Ishikawa (cell line): ENCODE data around the gene STIM1.

Experiments
- CEBPB ChIP-seq: IDR thresholded peaks from 2 replicates; pipeline ENCODE4 v1.6.1; 2012
- CREB1 ChIP-seq: IDR thresholded peaks from 2 replicates; pipeline ENCODE4 v1.6.1; 2012; ENCODE audit warnings: low read depth
- EGR1 ChIP-seq: IDR thresholded peaks from 2 replicates; pipeline ENCODE4 v1.6.1; 2012
- EP300 ChIP-seq: IDR thresholded peaks from 2 replicates; pipeline ENCODE4 v1.6.1; 2012; ENCODE audit warnings: borderline replicate concordance
- FOXM1 ChIP-seq: IDR thresholded peaks from 2 replicates; pipeline ENCODE4 v1.6.1; 2012; ENCODE audit warnings: low read depth, borderline replicate concordance
- MAX ChIP-seq: IDR thresholded peaks from 2 replicates; pipeline ENCODE4 v1.6.1; 2012
- NFIC ChIP-seq: IDR thresholded peaks from 2 replicates; pipeline ENCODE4 v1.6.1; 2012
- RAD21 ChIP-seq: IDR thresholded peaks from 2 replicates; pipeline ENCODE4 v1.6.1; 2012; ENCODE audit warnings: low read depth
- REST ChIP-seq: IDR thresholded peaks from 2 replicates; pipeline ENCODE4 v1.6.1; 2012; ENCODE audit warnings: low read depth, mild to moderate bottlenecking
- TAF1 ChIP-seq: IDR thresholded peaks from 2 replicates; pipeline ENCODE4 v1.6.1; 2012; ENCODE audit warnings: low read depth, mild to moderate bottlenecking
- TCF12 ChIP-seq: IDR thresholded peaks from 2 replicates; pipeline ENCODE4 v1.6.1; 2012; ENCODE audit warnings: low read depth
- TEAD4 ChIP-seq: IDR thresholded peaks from 2 replicates; pipeline ENCODE4 v1.6.1; 2012
- USF1 ChIP-seq: IDR thresholded peaks from 2 replicates; pipeline ENCODE4 v1.6.1; 2012
- YY1 ChIP-seq: IDR thresholded peaks from 2 replicates; pipeline ENCODE4 v1.6.1; 2012; ENCODE audit warnings: low read depth
- ZBTB7A ChIP-seq: IDR thresholded peaks from 2 replicates; pipeline ENCODE4 v1.6.1; 2012; ENCODE audit warnings: low read depth

STIM1 gene

DNA sequence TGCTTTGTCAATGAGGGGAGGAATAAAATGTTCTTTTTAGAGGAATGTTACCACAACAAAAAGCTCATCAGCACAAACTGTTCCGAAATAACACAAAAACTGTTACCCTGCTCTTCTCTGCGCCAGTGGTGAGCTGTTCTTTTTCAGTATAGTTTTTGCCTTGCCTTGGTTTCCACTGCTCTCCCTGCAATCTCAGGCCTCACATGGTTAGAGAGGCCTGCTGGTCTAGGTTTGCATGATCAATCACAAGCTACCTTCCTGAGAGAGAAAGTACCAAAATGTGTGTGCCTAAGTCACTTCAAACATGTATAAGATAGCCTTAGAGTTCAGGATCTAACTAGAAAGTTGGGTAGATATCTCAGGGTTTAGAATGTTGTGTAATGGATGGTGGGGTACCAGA lies 114.6 kb downstream of the STIM1 start:
- TF ChIP-seq TEAD4 (no peak), CREB1 (no peak), RAD21 (no peak), CEBPB (no peak), YY1 (no peak), NFIC (no peak), MAX (no peak), ZBTB7A (no peak), USF1 (no peak), EGR1 (no peak)

DNA sequence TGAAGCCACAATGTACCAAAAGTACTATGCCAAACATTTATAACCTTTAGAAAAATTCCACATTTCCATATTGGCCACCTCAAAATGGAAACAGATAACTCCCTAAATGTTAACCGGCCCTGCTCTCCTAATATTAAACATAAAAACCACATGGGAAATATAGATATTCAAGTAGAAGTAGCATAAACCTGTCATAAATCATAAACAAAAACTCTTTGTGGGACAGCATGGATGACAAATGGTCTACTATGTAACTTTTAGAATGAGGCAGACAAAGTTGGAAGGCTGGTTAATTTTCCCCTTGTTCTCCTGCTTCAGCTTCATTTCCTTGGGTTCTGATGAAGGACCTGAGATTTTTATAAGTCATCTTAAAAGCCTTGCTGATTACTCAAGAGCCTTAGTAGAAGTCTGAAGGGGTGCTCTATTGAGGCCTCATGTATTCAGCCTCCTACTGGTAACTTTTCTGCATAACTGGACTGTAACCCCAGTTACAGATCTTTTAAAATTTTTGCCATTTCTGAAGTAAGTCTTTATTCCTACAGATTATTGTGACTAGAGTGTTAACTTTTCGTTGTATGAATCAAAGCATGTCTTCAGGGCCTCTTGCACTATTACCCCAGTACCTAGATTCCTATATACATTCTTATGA lies 116.4 kb downstream of the STIM1 start:
- no peak for TF ChIP-seq USF1
- TF ChIP-seq YY1, result no peak

GRCh38 chr11:3972431-3972830 lies 117.0 kb downstream of the STIM1 start:
- TF ChIP-seq FOXM1 (no peak), ZBTB7A (no peak), EP300 (no peak), NFIC (no peak), USF1 (no peak), TCF12 (no peak), TAF1 (no peak), CEBPB (no peak), REST (no peak), YY1 (no peak), MAX (no peak)

GRCh38 chr11:3977078-3977477 lies 121.6 kb downstream of the STIM1 start:
- TF ChIP-seq MAX (no peak), CEBPB (no peak), FOXM1 (no peak), TEAD4 (no peak), REST (no peak), TAF1 (no peak), USF1 (no peak), EP300 (no peak), EGR1 (no peak), ZBTB7A (no peak), YY1 (no peak), TCF12 (no peak), NFIC (no peak), RAD21 (no peak)

DNA sequence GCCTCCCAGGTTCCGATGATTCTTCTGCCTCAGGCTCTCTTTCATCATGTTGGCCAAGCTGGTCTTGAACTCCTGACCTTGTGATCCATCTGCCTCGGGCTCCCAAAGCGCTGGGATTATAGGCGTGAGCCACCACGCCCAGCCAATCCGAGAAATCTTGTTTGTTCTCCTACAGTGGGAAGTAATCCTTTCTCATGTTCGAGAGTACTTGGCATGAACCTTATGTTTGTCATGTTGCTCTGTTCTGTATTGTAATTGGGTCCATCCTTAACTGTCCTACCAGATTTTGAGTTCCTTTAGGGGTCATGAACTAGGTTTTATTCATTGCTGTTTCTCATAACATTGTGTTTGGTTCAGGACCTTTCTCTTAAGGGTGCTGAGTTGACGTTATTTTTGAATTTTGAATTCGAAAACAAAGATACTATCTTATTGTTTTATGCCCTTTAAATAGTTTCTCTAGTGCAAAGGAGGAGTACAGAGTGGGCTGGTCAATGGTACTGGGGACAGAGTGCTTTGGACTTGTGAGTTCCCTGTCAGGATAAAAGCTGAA lies 125.7 kb downstream of the STIM1 start:
- TF ChIP-seq YY1, result no peak
- no peak for TF ChIP-seq TAF1
- TF ChIP-seq USF1, result no peak
- TF ChIP-seq NFIC, result no peak
- TF ChIP-seq ZBTB7A, result no peak
- no peak for TF ChIP-seq EGR1
- TF ChIP-seq CREB1, result no peak
- TF ChIP-seq CEBPB, result no peak
- TF ChIP-seq EP300, result no peak
- TF ChIP-seq TCF12, result no peak
- no peak for TF ChIP-seq TEAD4
- no peak for TF ChIP-seq REST
- no peak for TF ChIP-seq FOXM1
- TF ChIP-seq MAX, result no peak
- TF ChIP-seq RAD21, result no peak
